ENCODE measurements around the gene HIGD2A. TPM values are rescaled to one million over a fixed set of nuclear protein-coding genes. Genes with fewer than 3 reads are reported as not detected.

Gene HIGD2A
- total and polyA plus RNA-seq, 2 of the 13 experiments (the other 11 are each of a cell fraction or from before 2014, with no cell fraction given) = 89.2 to 146 TPM

GRCh38 chr5:176388444-176389134 is at the start of gene HIGD2A, which contains the start of gene NOP16 (continued):
- TF ChIP-seq BRD4 (CRISPR knock-in tag; IDR thresholded peaks at IDR 0.05) (peak; percentile 75; the same call in 1 of the 2 replicates), TMF1 (CRISPR knock-in tag; IDR thresholded peaks at IDR 0.05; ENCODE audit: low read depth) (peak; percentile 74; the same call in 1 of the 2 replicates), KDM2A (CRISPR knock-in tag; IDR thresholded peaks at IDR 0.05; ENCODE audit: borderline replicate concordance, low read depth) (peak; percentile 90), SOX5 (CRISPR knock-in tag; IDR thresholded peaks at IDR 0.05; ENCODE audit: borderline replicate concordance) (peak; percentile 17; the same call in 1 of the 2 replicates), FOXA1 (IDR thresholded peaks at IDR 0.05) (no peak), FOXA1 (CRISPR knock-in tag; IDR thresholded peaks at IDR 0.05) (0 out of 2 replicates have a peak, but pooled peaks have one; percentile 40), ZNF746 (CRISPR knock-in tag; IDR thresholded peaks at IDR 0.05) (peak; percentile 51), SP140L (CRISPR knock-in tag; IDR thresholded peaks at IDR 0.05; ENCODE audit: borderline replicate concordance) (peak; percentile 38; the same call in 1 of the 2 replicates), MIER3 (CRISPR knock-in tag; IDR thresholded peaks at IDR 0.05; ENCODE audit: borderline replicate concordance) (peak; percentile 11; the same call in 1 of the 2 replicates), ZNF547 (CRISPR knock-in tag; IDR thresholded peaks at IDR 0.05) (peak; percentile 75; the same call in 1 of the 2 replicates), SMARCC2 (IDR thresholded peaks at IDR 0.05) (no peak), TSC22D2 (CRISPR knock-in tag; IDR thresholded peaks at IDR 0.05; ENCODE audit: borderline replicate concordance) (peak; percentile 67; the same call in 1 of the 2 replicates), ZNF317 (CRISPR knock-in tag; IDR thresholded peaks at IDR 0.05) (peak; percentile 35; the same call in 1 of the 2 replicates), RBAK (CRISPR knock-in tag; IDR thresholded peaks at IDR 0.05) (no peak), RARA (CRISPR knock-in tag; IDR thresholded peaks at IDR 0.05) (peak; percentile 55), RORA (CRISPR knock-in tag; IDR thresholded peaks at IDR 0.05) (no peak), HIC2 (CRISPR knock-in tag; IDR thresholded peaks at IDR 0.05; ENCODE audit: low read depth) (no peak), ZZZ3 (CRISPR knock-in tag; IDR thresholded peaks at IDR 0.05; ENCODE audit: borderline replicate concordance) (peak; percentile 79; the same call in 1 of the 2 replicates)
- TF ChIP-seq, protein P1, sequence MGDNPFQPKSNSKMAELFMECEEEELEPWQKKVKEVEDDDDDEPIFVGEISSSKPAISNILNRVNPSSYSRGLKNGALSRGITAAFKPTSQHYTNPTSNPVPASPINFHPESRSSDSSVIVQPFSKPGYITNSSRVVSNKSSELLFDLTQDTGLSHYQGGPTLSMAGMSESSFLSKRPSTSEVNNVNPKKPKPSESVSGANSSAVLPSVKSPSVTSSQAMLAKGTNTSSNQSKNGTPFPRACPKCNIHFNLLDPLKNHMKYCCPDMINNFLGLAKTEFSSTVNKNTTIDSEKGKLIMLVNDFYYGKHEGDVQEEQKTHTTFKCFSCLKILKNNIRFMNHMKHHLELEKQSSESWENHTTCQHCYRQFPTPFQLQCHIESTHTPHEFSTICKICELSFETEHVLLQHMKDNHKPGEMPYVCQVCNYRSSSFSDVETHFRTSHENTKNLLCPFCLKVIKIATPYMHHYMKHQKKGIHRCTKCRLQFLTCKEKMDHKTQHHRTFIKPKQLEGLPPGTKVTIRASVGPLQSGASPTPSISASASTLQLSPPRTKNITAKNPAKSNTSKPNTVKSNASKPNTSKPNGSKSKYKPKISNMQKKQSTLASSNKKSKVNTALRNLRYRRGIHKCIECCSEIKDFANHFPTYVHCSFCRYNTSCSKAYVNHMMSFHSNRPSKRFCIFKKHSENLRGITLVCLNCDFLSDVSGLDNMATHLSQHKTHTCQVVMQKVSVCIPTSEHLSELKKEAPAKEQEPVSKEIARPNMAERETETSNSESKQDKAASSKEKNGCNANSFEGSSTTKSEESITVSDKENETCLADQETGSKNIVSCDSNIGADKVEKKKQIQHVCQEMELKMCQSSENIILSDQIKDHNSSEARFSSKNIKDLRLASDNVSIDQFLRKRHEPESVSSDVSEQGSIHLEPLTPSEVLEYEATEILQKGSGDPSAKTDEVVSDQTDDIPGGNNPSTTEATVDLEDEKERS (CRISPR knock-in tag; IDR thresholded peaks at IDR 0.05) = peak; percentile 57; the same call in 1 of the 2 replicates
- TF ChIP-seq, protein P2, sequence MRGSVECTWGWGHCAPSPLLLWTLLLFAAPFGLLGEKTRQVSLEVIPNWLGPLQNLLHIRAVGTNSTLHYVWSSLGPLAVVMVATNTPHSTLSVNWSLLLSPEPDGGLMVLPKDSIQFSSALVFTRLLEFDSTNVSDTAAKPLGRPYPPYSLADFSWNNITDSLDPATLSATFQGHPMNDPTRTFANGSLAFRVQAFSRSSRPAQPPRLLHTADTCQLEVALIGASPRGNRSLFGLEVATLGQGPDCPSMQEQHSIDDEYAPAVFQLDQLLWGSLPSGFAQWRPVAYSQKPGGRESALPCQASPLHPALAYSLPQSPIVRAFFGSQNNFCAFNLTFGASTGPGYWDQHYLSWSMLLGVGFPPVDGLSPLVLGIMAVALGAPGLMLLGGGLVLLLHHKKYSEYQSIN (CRISPR knock-in tag; IDR thresholded peaks at IDR 0.05; ENCODE audit: borderline replicate concordance) = no peak
- TF ChIP-seq, protein P3, sequence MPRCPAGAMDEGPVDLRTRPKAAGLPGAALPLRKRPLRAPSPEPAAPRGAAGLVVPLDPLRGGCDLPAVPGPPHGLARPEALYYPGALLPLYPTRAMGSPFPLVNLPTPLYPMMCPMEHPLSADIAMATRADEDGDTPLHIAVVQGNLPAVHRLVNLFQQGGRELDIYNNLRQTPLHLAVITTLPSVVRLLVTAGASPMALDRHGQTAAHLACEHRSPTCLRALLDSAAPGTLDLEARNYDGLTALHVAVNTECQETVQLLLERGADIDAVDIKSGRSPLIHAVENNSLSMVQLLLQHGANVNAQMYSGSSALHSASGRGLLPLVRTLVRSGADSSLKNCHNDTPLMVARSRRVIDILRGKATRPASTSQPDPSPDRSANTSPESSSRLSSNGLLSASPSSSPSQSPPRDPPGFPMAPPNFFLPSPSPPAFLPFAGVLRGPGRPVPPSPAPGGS (CRISPR knock-in tag; IDR thresholded peaks at IDR 0.05) = 0 out of 2 replicates have a peak, but pooled peaks have one; percentile 57
- TF ChIP-seq, protein P4, sequence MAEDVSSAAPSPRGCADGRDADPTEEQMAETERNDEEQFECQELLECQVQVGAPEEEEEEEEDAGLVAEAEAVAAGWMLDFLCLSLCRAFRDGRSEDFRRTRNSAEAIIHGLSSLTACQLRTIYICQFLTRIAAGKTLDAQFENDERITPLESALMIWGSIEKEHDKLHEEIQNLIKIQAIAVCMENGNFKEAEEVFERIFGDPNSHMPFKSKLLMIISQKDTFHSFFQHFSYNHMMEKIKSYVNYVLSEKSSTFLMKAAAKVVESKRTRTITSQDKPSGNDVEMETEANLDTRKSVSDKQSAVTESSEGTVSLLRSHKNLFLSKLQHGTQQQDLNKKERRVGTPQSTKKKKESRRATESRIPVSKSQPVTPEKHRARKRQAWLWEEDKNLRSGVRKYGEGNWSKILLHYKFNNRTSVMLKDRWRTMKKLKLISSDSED (CRISPR knock-in tag; IDR thresholded peaks at IDR 0.05) = no peak

Data from HepG2 (cell line).